NCI-H2171 treated with DMSO at 0.1 percent for 48 hours (cell line): Measurements from ENCODE around the gene NCS1.
"Not testable (repeated sequence)": the region's sequence is repeated elsewhere in the genome, so short reads cannot be mapped to it uniquely, and the experiment has no call there.

Source experiments
- DNase-seq: peaks from one replicate; lab custom pipeline; 2025; lab: John Stamatoyannopoulos, UW

The NCS1 gene

DNA sequence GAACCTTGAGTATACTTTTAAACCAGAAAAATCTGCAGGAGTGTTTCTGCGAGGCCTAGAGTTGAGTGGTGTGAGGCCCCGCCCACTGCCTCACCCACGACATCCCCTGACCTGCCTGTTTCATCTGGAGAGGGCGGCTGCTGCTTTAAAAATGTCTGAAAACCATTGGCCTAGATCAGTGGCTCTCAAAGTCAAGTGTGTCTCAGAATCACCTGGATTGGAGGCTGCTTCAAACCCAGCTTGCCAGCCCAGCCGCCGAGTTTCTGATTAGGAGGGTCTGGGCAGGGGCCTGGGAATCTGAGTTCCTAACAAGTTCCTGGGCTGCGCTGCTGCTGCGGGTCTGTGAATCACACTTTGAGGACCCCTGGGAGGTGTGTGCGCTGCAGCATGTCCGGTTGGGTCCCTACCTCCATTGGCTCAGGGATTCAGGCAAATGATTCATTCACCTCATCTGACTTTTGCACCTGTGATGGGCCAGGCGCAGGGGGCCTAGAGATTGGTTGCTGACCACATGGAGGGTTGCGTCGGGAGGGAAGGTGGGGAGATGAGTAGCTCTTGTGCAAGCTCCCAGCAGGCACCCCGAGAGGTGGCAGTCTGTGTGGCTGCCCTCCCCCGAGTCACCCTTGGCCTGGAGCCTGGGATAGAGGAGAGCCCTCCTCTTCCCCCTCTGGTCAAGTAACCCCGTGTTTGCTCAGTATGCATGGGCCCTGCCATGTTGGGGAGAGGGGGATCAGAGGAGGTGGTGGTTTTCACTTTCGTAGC, 65.7 kb downstream of the NCS1 start:
- no peak for DNase-seq

DNA sequence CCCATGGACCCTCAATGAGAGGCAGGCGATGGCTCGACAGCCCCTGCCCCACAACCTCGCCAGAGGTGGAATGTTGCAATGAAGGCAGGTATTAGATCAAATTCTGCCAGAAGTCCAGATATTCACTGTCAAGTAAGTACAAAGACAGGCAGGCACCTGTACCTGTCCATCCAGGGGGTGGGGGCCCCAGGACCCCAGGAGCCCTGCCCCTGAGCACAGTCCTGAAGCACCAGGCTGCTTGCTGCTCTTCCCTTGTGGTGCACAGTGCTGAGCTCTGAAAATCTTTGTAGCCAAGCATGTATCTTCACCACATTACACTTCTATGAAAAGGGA, 67.1 kb downstream of the NCS1 start:
- DNase-seq, result no peak

DNA sequence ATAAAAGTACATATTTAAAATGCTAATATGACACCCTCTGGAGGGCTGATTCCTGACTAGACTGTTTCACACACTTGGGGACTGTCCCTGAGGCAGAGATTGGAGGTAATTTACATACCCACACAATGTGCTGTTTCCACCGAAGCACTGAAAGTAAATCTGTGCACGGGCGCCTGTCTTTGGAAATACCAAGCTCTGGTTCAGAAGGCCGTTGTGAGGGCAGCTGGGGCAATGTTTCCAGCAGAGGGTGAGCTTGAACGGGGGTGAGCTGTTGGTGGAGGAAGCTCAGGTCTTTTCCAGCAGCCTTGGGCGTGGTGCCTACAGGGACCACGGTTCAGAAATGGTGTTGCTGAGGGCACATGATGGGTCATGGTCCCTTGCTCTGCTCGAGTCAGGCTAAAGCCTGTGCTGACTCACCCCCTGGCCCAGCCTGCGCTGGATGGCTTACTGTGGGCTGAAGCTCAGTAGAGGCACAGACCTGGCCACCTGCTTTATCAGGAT, 67.6 kb downstream of the NCS1 start:
- DNase-seq, result no peak

DNA sequence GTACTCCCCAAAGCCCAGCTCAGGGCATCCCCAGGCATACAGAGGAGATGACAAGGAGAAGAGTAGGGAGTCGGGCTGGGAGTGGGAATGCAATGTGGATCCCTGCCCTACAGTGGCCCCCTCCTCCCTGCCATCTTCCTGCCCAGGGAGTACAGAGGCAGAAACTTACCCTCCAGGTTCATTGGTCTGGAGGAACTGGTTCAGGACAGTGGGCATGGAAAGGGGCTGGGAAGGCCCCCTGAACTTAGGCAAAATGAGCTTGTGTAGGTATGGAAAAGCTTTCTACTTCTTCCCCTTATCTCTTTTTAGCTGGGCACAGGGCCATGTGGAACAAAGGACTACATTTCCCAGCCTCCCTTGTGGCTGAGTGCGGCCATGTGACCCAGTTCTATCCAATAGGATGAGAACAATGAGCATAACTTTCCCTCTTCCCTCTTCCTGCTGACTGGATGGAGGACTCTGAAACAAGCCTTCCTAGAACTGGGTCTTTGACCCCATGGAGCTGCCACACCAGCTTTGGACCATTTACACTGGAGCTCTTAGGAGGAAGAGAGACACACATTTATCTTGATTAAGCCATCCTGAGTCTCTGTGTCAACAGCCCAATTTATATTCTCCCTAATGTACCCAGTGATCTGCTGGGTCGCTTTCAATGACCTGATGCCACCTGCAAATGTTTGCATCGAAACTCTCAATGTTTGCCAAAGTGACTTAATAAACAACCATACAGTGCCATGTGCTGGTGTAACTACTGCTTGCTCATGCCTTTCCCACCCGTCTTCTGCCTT, 68.4 kb downstream of the NCS1 start:
- peak; percentile 90 for DNase-seq

DNA sequence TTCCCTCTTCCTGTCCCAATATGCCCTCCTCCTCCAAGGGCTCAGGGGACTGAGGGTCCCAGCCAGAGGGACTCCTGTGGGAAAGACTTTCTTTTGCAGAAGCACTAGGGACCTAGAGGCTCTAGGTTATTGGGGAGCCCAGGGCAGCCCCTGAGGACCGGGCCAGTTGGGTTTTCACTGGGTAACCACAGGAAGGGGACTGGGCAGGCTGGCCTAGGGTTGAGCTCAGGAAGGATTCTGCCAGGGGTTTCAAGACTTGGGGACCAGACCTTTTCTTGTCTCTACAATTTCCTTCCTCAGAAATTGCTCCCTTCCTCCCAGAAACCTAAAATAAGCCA, 69.0 kb downstream of the NCS1 start:
- DNase-seq, result no peak

DNA sequence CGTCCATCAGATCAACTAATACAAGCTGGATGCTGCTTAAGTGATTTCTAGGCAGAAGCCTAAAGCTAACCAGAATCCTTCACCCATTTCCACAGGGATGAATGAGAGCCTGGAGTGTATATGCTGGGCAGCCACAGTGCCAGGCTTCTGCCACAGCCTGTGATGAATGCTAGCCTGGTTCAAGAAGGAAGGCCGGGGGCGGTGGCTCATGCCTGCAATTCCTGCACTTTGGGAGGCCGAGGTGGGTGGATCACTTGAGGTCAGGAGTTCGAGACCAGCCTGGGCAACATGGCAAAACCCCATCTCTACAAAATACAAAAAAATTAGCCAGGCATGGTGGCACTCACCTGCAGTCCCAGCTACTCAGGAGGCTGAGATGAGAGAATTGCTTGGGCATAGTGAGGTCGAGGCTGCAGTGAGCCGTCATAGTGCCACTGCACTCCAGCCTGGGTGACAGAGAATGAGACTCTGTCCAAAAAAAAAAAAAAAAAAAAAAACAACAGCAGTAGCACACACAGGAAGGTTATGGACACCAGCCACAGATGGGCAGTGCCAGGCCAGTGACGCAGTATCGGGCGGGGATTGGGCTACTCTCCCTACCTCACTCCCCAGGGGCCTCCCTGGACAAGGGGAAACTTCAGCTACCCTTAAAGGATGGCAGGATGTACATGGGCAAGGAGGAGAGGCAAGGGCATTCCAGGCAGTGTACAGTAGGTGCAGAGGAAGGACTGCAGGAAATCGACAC, 70.2 kb downstream of the NCS1 start:
- no peak for DNase-seq

DNA sequence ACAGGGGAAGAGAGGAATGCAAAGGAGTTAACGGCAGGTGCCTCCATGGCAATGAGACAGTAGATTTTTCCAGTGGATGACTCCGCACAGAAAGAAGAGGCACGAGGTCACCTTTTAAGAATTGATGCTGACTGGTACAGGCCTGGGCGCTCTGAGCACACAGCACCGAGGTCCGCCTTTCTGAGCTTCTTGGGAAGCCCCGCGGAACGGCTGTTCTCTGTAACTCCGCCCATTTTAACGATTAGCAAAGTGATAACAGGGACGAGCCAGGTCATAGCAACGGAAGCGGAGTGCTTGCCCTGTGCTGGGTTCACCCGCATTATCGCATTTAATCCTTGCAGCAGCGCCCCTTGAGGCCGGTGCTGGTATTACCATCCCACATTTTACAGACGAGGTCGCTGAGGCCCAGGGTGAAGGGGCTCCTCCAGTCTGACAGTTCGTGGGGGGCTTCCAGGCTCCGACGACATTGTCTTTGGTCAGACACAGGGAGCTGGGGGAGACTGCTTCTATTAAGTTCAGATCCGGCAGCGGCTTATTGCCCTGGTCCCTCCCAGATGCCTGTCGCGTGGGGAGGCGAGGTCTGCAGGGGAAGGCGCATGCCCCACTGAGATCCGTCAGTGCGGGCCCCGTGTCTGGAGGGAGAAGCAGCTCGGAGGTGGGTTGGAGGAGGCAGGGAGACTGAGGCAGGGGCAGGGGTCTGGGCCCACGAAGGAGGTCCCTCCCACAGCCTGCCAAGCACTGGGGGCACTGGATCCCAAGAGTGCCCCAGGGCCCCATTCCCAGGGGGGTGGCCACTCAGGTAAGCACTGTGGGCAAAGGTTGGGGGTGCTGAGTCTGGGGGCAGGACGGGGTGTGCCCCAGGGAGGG, 71.0 kb downstream of the NCS1 start:
- DNase-seq, result peak; percentile 84

DNA sequence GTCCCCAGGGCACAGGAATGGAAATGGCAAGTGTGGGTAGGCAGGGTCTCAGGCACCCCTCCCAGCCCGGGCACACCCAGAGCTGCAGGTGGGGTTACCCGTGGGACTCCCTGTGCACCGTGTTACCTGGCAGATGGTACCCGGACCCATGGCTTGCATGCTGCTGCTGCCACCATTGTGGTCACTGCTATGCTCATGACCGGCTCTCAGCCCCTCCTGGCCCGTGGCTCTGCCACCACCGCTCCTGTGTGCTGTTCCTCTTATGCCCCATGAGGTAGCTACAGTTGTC, 71.6 kb downstream of the NCS1 start:
- no peak for DNase-seq

DNA sequence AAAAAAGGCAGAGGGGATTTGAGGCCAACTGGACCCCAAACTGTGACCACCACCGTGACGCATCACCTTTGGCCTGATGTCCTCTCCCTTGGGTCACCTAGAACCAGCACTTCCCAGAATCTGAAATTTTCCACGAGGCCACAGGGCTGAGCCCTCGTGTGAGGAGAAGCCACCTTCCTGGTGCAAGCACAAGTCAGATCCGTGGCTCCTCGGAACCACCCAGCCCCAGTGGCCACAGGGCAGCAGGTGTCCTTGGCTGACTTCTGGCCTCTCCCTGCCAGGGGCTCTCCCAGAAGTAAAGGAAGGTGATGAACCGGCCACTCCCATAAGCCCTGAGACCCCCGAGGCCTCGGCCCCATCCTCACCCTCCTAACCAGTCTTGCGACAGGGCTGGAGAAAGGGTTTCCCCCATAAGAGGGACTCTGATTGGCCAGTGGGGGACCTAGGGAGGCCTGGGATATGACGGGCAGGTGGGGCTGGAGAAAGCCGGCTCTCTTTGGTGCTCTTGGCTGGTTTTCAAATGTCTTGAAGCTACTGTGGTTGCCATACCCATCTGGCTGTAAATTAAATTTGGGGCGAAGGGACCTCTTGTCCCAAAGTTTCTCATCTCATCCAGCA, 72.5 kb downstream of the NCS1 start:
- no peak for DNase-seq

DNA sequence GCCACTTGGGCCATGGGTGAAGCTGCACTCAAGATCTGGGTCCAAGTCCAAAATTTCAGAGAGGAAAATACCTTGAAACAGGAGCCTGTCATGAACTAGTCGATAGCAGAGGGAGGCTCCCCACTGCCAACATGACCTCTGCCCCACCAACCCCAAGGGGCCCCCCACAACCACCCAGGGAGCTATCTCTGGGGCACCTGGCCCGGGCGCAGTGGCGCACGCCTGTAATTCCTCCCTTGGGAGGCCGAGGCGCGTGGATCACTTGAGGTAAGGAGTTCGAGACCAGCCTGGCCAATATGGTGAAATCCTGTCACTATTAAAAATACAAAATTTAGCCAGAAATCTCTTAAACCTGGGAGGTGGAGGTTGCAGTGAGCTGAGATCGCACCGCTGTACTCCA, 73.3 kb downstream of the NCS1 start:
- no peak for DNase-seq

DNA sequence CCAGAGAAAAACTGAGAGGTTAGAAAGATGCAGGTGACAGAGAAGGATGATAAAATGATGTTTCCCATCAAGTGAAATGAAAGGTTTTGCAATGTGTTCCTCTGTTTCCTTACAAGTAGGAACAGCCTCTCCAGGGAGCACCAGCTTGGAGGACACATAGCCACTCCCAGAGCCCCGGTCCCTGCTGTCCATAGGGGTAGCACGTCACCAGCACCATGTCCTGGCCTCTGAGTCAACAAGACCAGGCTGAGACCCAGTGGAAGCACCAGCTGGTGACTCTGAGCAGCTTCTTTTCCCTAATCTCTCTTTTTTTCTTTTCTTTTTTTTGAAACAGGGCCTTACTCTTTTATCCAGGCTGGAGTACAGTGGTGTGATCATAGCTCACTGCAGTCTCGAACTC, 73.9 kb downstream of the NCS1 start:
- DNase-seq, result no peak

DNA sequence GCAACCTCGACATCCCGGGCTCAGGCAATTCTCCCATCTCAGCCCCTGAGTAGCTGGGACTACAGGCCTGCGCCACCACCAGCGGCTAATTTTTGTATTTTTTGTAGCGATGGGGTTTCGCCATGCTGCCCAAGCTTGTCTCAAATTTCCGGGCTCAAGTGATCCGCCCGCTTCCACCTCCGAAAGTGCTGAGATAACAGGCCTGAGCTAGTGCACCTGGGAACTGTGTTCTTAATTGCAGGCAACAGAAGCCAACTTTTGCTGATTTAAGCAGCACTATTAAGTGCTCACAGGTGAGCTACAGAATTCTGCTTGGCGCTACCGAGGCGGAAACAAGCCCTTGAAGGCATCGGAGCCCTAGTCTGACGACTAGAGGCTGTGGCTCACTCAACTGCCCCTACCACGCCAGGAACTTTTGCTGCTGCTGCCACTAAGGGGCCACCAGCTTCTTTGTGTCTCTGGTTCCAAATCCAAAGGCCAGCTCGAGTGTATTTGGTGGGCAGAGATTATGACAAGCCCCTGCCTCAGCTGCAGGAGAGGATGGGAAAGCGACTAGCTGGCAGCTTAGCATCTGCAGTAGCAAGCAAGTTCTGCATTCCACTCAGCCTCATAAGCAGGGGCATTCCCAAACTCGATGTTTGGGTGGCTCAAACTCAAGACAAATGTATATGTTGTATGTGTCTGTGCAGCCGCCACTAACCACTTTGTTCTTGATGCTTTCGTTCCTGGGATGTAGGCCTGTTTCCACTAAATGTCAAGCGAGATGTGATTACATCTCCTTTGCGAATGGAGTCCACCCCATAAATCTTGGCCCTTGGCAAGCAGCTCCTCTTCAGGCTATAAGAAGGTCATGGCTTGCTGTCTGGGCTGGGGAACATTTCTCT, 82.8 kb downstream of the NCS1 start:
- peak; percentile 95 for DNase-seq

DNA sequence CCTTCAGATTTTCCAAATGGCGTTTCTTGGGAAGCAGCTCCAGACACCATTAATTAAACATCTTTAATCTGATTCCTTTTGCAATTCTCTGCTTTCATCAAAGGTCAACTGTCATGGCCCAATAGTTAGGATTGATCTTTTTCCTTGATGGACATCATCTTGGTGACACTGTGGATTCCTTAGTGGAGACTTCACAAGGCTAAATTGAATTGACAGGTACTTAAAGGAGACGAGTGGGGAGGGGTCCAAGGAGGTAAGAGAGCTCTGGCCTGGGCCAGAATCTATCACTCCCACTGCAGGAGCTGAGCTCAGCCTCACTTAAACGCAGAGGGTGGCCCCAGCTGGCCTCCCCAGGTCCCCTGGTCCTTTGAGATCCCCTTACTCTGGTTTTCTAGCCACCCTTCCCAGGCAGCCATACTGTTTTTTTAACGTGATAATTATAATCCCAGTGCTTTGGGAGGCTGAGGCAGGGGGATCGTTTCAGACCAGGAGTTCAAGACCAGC, 83.5 kb downstream of the NCS1 start:
- DNase-seq, result no peak

DNA sequence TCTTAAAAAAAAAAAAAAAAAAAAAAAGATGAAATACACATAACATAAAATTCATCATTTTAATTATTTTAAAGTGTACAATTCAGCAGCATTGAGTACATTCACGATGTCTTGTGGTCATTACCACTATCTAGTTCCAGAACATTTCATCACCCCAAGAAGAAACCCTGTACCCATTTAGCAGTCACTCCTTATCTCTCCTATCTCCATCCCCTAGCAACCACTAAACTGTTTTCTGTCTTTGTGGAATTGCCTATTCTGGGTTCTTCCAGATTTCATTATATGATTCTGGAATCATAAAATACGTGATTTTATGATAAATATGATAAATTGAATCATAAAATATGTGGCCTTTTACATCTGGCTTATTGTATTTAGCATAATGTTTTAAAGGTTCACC, 84.4 kb downstream of the NCS1 start:
- no peak for DNase-seq

DNA sequence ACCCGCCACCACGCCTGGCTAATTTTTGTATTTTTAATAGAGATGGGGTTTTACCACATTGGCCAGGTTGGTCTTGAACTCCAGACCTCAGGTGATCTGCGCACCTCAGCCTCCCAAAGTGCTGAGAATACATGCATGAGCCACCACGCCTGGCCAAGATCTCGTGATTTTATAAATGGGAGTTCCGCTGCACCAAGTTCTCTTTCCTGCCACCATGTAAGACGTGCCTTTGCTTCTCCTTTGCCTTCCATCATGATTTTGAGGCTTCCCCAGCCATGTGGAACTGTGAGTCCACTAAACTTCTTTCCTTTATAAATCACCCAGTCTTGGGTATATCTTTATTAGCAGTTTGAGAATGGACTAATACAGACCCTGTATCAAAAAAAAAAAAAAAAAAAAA, 85.9 kb downstream of the NCS1 start:
- not testable (repeated sequence) for DNase-seq

DNA sequence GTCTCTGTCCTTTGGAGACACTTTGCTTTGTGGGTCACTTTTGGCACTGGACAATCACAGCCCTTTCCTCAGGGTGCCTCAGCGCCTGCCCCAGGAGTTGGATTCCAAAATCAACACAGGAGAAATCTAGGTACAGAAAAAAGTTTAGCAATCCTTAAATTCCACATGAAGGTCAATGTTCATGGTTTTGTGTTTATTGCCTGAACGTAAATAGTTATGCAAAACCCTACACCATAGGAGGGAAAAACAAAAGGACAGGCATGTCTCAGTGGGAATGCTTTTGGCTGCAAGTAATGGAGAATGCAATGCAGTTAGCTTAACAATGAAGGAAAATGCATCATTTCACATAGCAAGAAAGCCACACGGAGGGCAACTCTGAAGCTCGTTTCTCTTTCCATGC, 86.8 kb downstream of the NCS1 start:
- no peak for DNase-seq

DNA sequence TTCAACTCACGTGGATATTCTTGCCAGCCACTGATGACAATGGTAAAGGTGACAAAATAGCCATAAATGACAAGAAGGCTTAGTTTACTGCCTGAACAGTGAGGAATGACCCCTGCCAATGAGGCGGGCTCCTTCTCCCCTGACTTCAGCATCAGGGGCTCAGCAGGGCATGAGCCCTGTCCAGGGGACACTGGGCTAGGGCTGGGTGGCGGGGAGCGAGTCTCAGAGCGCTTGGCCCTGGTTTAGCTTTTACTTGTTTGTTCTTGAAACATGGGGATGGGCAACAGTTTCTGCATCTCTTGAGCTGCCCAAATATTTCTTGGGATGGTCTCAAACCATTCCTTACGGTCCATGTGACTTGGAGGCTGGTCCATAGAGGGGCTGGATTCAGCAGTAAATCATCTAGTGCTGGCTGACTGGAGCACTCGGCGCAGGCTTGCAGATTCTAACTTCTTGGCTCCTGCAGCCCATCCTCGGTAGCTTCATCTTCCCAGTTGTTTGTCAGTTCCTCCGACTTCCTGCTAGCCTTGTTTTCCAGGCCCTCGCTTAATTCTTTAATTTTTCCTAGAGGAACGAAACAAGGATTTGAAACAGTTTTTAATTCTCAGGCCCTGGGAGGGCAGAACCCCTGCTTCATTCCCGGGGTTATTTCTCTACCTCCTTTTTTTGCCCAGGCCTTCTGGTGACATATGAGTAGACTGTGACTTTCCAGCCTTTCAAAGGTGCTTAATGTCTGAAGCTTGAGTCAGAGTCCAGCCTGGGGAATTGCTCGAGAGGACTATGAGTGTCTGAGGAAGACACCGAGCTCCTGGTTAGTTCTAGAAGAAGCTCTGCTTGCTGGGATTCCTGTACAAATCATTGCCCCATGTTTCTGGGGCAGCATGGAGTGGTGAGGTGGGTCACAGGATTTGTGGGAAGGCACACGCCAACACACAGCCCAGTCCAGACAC, 88.9 kb downstream of the NCS1 start:
- DNase-seq, result no peak

DNA sequence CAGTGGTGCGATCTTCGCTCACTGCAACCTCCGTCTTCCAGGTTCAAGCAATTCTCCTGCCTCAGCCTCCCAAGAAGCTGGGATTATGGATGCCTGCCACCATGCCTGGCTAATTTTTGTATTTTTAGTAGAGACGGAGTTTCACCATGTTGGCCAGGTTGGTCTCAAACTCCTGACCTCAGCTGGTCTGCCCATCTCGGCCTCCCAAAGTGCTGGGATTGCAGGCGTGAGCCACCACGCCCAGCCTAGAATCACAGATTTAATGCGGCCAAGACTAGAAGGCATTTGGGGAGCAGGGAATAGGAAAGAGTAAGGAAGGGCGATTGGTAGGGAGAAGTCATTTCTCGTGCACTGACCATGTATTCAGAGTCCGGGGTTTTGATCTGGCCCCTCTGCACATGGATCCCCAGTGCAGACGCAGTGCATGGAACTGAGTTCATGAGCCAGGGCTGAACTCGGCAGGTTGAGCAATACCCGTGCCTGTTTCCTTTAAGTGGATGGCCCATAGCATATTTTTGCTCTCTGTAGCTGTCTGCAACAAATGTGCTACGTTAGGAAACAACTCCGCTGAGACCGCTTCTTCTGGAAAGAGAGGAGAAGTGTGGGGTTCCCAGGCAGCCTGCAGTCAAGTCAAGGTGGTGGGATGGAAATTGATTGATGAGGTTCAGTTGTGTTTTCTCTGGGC, 90.0 kb downstream of the NCS1 start:
- no peak for DNase-seq

DNA sequence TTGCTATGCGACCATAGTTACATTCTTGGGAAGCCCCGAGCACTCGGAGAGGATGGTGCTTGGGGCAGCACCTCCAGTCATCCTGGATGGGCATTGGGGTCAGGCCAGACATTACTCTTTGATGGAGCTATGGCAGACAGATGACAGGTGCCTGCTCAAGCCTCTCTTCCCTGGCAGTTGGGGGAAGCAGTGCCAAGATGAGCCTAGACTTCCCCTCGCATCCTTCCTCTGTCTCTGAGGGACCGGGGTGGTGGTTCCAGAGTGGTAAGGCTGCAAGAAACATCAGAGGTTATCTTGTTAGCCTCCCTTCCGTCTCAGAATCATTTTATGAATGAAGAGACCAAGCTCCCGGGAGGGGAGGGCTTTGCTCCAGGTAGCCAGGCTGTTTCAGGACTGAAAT, 90.6 kb downstream of the NCS1 start:
- no peak for DNase-seq
